IMR-90 (cell line): ENCODE results near the gene OR8B3. TPM values are rescaled to one million over a fixed set of nuclear protein-coding genes. Genes with fewer than 3 reads are reported as not detected.
"Not testable (repeated sequence)": the region's sequence is repeated elsewhere in the genome, so short reads cannot be mapped to it uniquely, and the experiment has no call there.

Experiments used
- ATAC-seq: fragments of 200-7000 bp; cut with Tn5 transposase; 2 replicates; pipeline ENCODE4 v1.9.1; 2020; ENCODE audit warnings: low read depth, mild to moderate bottlenecking, moderate library complexity
- BruUV-seq: library from RNA; stranded (reverse); fragments of 400-500 nt; replicated peaks from 2 replicates; lab custom pipeline; 2021; lab: Mats Ljungman, UMichigan
- CTCF ChIA-PET: fragments of 300-600 bp; formaldehyde crosslinking; extraction: SDS; loops from one replicate; lab custom pipeline; 2021; ENCODE audit warnings: antibody characterized with exemption; lab: Yijun Ruan, JAX
- POLR2A ChIA-PET: fragments of 300-600 bp; sonication (Branson Sonifier 250); formaldehyde crosslinking; loops from one replicate; lab custom pipeline; 2022; ENCODE audit warnings: antibody characterized with exemption; ENCODE audit not compliant: unreplicated experiment; lab: Charles Lee
- DNase-seq: peaks from one replicate; pipeline ENCODE4 v3.0.0; 2013
- H2AFZ ChIP-seq: replicated peaks from 2 replicates; pipeline ENCODE3; 2013; ENCODE audit warnings: low read length, mild to moderate bottlenecking; ENCODE audit not compliant: poor library complexity
- H2AK5ac ChIP-seq: 2 replicates; pipeline ENCODE4 v1.6.1; 2013; ENCODE audit warnings: low read depth, low read length, inconsistent platforms
- H2AK9ac ChIP-seq: replicated peaks from 2 replicates; pipeline ENCODE3; 2013; ENCODE audit warnings: mild to moderate bottlenecking, low read depth, low read length, moderate library complexity; ENCODE audit not compliant: poor library complexity
- H2BK120ac ChIP-seq: 2 replicates; pipeline ENCODE4 v1.6.1; 2013; ENCODE audit warnings: low read depth, low read length, inconsistent platforms
- H2BK15ac ChIP-seq: 3 replicates; pipeline ENCODE4 v1.6.1; 2013; ENCODE audit warnings: low read depth, low read length, inconsistent platforms
- H2BK20ac ChIP-seq: 2 replicates; pipeline ENCODE4 v1.6.1; 2013; ENCODE audit warnings: low read depth, mild to moderate bottlenecking, inconsistent platforms, low read length, moderate library complexity
- H2BK5ac ChIP-seq: 2 replicates; pipeline ENCODE4 v1.6.1; 2013; ENCODE audit warnings: mild to moderate bottlenecking, low read depth, low read length, inconsistent platforms; ENCODE audit not compliant: poor library complexity, severe bottlenecking
- H3K14ac ChIP-seq: replicated peaks from 2 replicates; pipeline ENCODE4 v1.6.1; 2013; ENCODE audit warnings: low read depth, low read length, inconsistent platforms
- H3K18ac ChIP-seq: 2 replicates; pipeline ENCODE4 v1.6.1; 2013; ENCODE audit warnings: low read depth, low read length, control low read depth
- H3K23ac ChIP-seq: 2 replicates; pipeline ENCODE4 v1.6.1; 2013; ENCODE audit warnings: low read depth, low read length, inconsistent platforms
- H3K27ac ChIP-seq: 2 replicates; pipeline ENCODE4 v1.5.1; 2013; ENCODE audit warnings: mild to moderate bottlenecking, control low read depth, low read length; ENCODE audit not compliant: insufficient read depth
- H3K27me3 ChIP-seq: 2 replicates; pipeline ENCODE4 v1.6.1; 2013; ENCODE audit warnings: low read length; ENCODE audit not compliant: control insufficient read depth, insufficient read depth
- H3K36me3 ChIP-seq: 2 replicates; pipeline ENCODE4 v1.6.1; 2013; ENCODE audit warnings: low read length, mixed read lengths; ENCODE audit not compliant: control insufficient read depth, insufficient read depth
- H3K4ac ChIP-seq: 2 replicates; pipeline ENCODE4 v1.6.1; 2013; ENCODE audit warnings: low read depth, low read length, inconsistent platforms
- H3K4me1 ChIP-seq: 2 replicates; pipeline ENCODE4 v1.6.1; 2013; ENCODE audit warnings: low read length, mixed read lengths; ENCODE audit not compliant: control insufficient read depth, insufficient read depth
- H3K4me2 ChIP-seq: 2 replicates; pipeline ENCODE4 v1.6.1; 2013; ENCODE audit warnings: low read depth, mild to moderate bottlenecking, control low read depth, low read length, moderate library complexity
- H3K4me3 ChIP-seq: 2 replicates; pipeline ENCODE4 v1.5.1; 2013; ENCODE audit warnings: low read depth, mild to moderate bottlenecking, control low read depth, low read length, moderate library complexity; ENCODE audit not compliant: insufficient read depth
- H3K56ac ChIP-seq: 2 replicates; pipeline ENCODE4 v1.6.1; 2013; ENCODE audit warnings: low read length, inconsistent platforms; ENCODE audit not compliant: insufficient read depth; ENCODE audit errors: extremely low read depth
- H3K79me1 ChIP-seq, 2 experiments: 2 replicates each; pipeline ENCODE4 v1.6.1; 2013; ENCODE audit warnings: low read length in 2 of 2, inconsistent platforms in 1 of 2, low read depth in 1 of 2
- H3K9ac ChIP-seq: 2 replicates; pipeline ENCODE4 v1.6.1; 2013; ENCODE audit warnings: low read depth, low read length, control low read depth
- H3K9me1 ChIP-seq: 2 replicates; pipeline ENCODE4 v1.6.1; 2013; ENCODE audit warnings: low read length, inconsistent platforms; ENCODE audit not compliant: insufficient read depth
- H3K9me3 ChIP-seq: 2 replicates; pipeline ENCODE4 v1.6.1; 2013; ENCODE audit warnings: low read length; ENCODE audit not compliant: control insufficient read depth, insufficient read depth
- H4K20me1 ChIP-seq: 2 replicates; pipeline ENCODE4 v1.6.1; 2013; ENCODE audit warnings: low read length, inconsistent platforms; ENCODE audit not compliant: insufficient read depth
- H4K5ac ChIP-seq: 2 replicates; pipeline ENCODE4 v1.6.1; 2013; ENCODE audit warnings: mild to moderate bottlenecking, low read depth, low read length, control low read depth
- H4K8ac ChIP-seq, 2 experiments: 2 replicates each; pipeline ENCODE4 v1.6.1; 2013; ENCODE audit warnings: low read depth in 2 of 2, low read length in 2 of 2, control low read depth in 1 of 2, inconsistent platforms in 1 of 2
- H4K91ac ChIP-seq: 2 replicates; pipeline ENCODE4 v1.6.1; 2013; ENCODE audit warnings: low read depth, low read length, inconsistent platforms; ENCODE audit not compliant: insufficient read depth
- BHLHE40 ChIP-seq: fragments of 150-350 bp; IDR thresholded peaks from 2 replicates; pipeline ENCODE4 v1.6.1; 2016; ENCODE audit warnings: mild to moderate bottlenecking, low read depth, low read length
- CEBPB ChIP-seq: IDR thresholded peaks from 2 replicates; pipeline ENCODE4 v1.6.1; 2012; ENCODE audit warnings: low read depth, low read length, improper control_type of control experiment
- MAZ ChIP-seq: IDR thresholded peaks from 2 replicates; pipeline ENCODE4 v1.6.1; 2012; ENCODE audit warnings: low read depth, mild to moderate bottlenecking, low read length, improper control_type of control experiment, moderate library complexity, borderline replicate concordance
- NFE2L2 ChIP-seq: fragments of 150-350 bp; IDR thresholded peaks from 2 replicates; pipeline ENCODE4 v1.6.1; 2016; ENCODE audit warnings: low read depth, mild to moderate bottlenecking, low read length
- POLR2A ChIP-seq: IDR thresholded peaks from 2 replicates; pipeline ENCODE4 v1.6.1; 2012; ENCODE audit warnings: mild to moderate bottlenecking, low read depth, low read length
- RAD21 ChIP-seq: IDR thresholded peaks from 2 replicates; pipeline ENCODE4 v1.6.1; 2012; ENCODE audit warnings: low read length, improper control_type of control experiment
- WGBS, 2 experiments: methylation state at CpG; one replicate each; pipeline versions ENCODE4 v1.1.5 to v1.1.7; 2013; ENCODE audit warnings: missing lambda C conversion rate in 2 of 2; ENCODE audit not compliant: insufficient read length in 1 of 2; ENCODE audit errors: extremely low coverage in 2 of 2; 5-methylcytosine and 5-hydroxymethylcytosine counted together
- dilution Hi-C: fragments of 300-500 bp; cut with HindIII; formaldehyde crosslinking; loops from one replicate; pipeline ENCODE4 v1.14.3; 2018; ENCODE audit warnings: low sequenced_read_pairs; ENCODE audit not compliant: unreplicated experiment
- in situ Hi-C: fragments of 300-500 bp; cut with MboI; formaldehyde crosslinking; loops from 3 replicates; pipeline ENCODE4 v1.14.3; 2019; ENCODE audit warnings: low sequenced_read_pairs, inconsistent platforms, mixed read lengths
- intact Hi-C: fragments of 100-400 bp; cut with micrococcal nuclease; formaldehyde crosslinking; loops from 2 replicates; pipeline ENCODE4 v1.10.0; 2022
- polyA plus RNA-seq, 3 experiments: library from polyadenylated mRNA; depleted of rRNA; stranded (reverse); fragments of >200 nt; gene quantifications; 2 replicates each; pipeline ENCODE4 v1.2.3, GENCODE V29; 2012; ENCODE audit warnings: low replicate concordance in 1 of 3
- total RNA-seq: library from RNA; depleted of rRNA; stranded (reverse); fragments of >200 nt; gene quantifications from 2 replicates; pipeline ENCODE4 v1.2.3, GENCODE V29; 2012
- TF ChIP-seq, protein P1 (sequence below): fragments of 150-350 bp; IDR thresholded peaks from 2 replicates; pipeline ENCODE4 v1.6.1; 2017; ENCODE audit warnings: mild to moderate bottlenecking, antibody characterized with exemption, low read length, low read depth

OR8B3 gene
- total and polyA plus RNA-seq, 2 of the 4 experiments (the other 2 are of a cell fraction) = not detected

DNA sequence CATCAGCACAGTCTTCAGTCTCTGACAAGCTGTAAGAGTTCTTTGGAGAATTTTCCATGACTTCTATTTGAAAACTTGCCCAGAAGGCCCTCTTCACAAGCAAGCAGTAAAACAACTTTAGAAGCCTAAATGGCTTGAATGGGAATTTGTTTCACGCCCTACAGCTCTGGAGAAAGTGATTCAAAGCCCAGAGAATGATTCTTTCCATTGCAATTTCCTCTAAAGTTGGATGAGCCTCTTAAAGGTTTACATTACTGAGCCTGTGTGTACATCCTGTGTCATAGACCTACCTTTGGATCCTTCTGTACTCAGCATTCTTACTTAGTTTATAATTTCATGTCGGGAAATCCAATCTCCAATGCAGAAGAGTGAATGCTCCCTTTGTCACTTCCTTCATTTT is 6.8 kb upstream of the OR8B3 start:
- no peak overlapping the region for H3K9ac ChIP-seq
- no peak overlapping the region for H3K23ac ChIP-seq
- ChIA-PET POLR2A (no interaction called here), CTCF (interaction anchor here (0.6 kb wide), 1 partner anchor 266 kb away, joined by 5 read pairs; no protein-coding TSS in a partner anchor)
- H3K27me3 ChIP-seq = peaks cover 1% of the 10 kb centered on the region; the same call in 1 of the 2 replicates
- H3K4me3 ChIP-seq = no peak overlapping the region
- H3K4me1 ChIP-seq = peaks cover 3% of the 10 kb centered on the region; the same call in 1 of the 2 replicates
- peak overlapping the region; percentile 45; the same call in 1 of the 2 replicates for H2BK120ac ChIP-seq
- H2BK20ac ChIP-seq = peak overlapping the region; percentile 49; the same call in 1 of the 2 replicates
- H3K9me3 ChIP-seq = no peaks in the 10 kb centered on the region
- peak overlapping the region; percentile 46 for H2AFZ ChIP-seq
- H3K56ac ChIP-seq = no peak overlapping the region
- 0% methylated on average over 1 of the region's 2 CpGs; no CpG with 5 or more reads in 1 of the 2 experiments for WGBS, 2 experiments
- H4K91ac ChIP-seq = peak overlapping the region; percentile 3; the same call in 1 of the 2 replicates
- 0 out of 2 replicates have a peak overlapping the region, but pooled peaks have one; percentile 0 for H3K4ac ChIP-seq
- no peaks in the 10 kb centered on the region for H3K36me3 ChIP-seq
- no peaks in the 10 kb centered on the region for H3K79me1 ChIP-seq
- H2BK5ac ChIP-seq = peak overlapping the region; percentile 67
- H2AK9ac ChIP-seq = no peak overlapping the region
- no peak overlapping the region for H3K27ac ChIP-seq
- peak overlapping the region; percentile 11; the same call in 1 of the 2 replicates for H4K5ac ChIP-seq
- in situ Hi-C loops (loop anchor here (25.0 kb wide), 1 partner anchor 407 kb away; the partner anchor contains the start of gene MSANTD2), dilution Hi-C loops (no loop called here), intact Hi-C loops (loop anchor here (10.0 kb wide), 1 partner anchor 459 kb away; the partner anchor contains the start of gene ROBO3)
- BruUV-seq = no TSS peak
- no peak overlapping the region for H2AK5ac ChIP-seq
- peak; percentile 62 for DNase-seq
- H3K9me1 ChIP-seq = no peaks in the 10 kb centered on the region
- ATAC-seq = peak; percentile 63
- peak overlapping the region; percentile 33; the same call in 1 of the 2 replicates for H3K4me2 ChIP-seq
- peak overlapping the region; percentile 21; the same call in 1 of the 3 replicates for H2BK15ac ChIP-seq
- TF ChIP-seq POLR2A = no peak
- TF ChIP-seq, protein P1, sequence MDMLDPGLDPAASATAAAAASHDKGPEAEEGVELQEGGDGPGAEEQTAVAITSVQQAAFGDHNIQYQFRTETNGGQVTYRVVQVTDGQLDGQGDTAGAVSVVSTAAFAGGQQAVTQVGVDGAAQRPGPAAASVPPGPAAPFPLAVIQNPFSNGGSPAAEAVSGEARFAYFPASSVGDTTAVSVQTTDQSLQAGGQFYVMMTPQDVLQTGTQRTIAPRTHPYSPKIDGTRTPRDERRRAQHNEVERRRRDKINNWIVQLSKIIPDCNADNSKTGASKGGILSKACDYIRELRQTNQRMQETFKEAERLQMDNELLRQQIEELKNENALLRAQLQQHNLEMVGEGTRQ = no peak
- no peak for TF ChIP-seq MAZ
- no peak for TF ChIP-seq NFE2L2
- no peak for TF ChIP-seq RAD21
- no peak for TF ChIP-seq BHLHE40
- TF ChIP-seq CEBPB = no peak
- H4K20me1 ChIP-seq = no peaks in the 10 kb centered on the region
- H3K14ac ChIP-seq = 0 out of 2 replicates have a peak overlapping the region, but pooled peaks have one; percentile 27
- H4K8ac ChIP-seq = 0 out of 4 replicates have a peak overlapping the region, but pooled peaks of 1 of the 2 experiments have one; percentile 18
- H3K18ac ChIP-seq = no peak overlapping the region

DNA sequence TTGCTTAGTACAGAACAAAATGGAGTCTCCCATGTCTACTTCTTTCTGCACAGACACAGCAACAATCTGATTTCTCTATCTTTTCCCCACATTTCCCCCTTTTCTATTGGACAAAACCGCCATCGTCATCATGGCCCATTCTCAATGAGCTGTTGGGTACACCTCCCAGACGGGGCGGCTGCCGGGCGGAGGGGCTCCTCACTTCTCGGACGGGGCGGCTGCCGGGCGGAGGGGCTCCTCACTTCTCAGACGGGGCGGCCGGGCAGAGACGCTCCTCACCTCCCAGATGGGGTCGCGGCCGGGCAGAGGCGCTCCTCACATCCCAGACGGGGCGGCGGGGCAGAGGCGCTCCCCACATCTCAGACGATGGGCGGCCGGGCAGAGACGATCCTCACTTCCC is 4.4 kb upstream of the OR8B3 start:
- not testable (repeated sequence) for BruUV-seq

More for the DNA sequence above, 4.4 kb upstream of the OR8B3 start:
- H2AK9ac ChIP-seq, H4K8ac ChIP-seq, DNase-seq, H2AK5ac ChIP-seq, H2BK5ac ChIP-seq, H4K20me1 ChIP-seq, POLR2A ChIA-PET, ATAC-seq, H3K4me1 ChIP-seq, H3K36me3 ChIP-seq, H3K14ac ChIP-seq, H4K91ac ChIP-seq, H3K9ac ChIP-seq, H3K79me1 ChIP-seq, H3K9me3 ChIP-seq, H3K4me2 ChIP-seq, H2AFZ ChIP-seq, H3K27me3 ChIP-seq, H3K4me3 ChIP-seq, H3K18ac ChIP-seq, H2BK20ac ChIP-seq, H3K23ac ChIP-seq, H3K4ac ChIP-seq, H2BK15ac ChIP-seq, H3K56ac ChIP-seq, H2BK120ac ChIP-seq, H3K27ac ChIP-seq, H3K9me1 ChIP-seq, dilution Hi-C loops, H4K5ac ChIP-seq: not testable (repeated sequence)
- CTCF ChIA-PET = interaction anchor here (0.8 to 1.5 kb wide), 3 partner anchors 11 to 198 kb away, joined by 3 to 10 read pairs (median 4); no protein-coding TSS in a partner anchor
- intact Hi-C loops = loop anchor here (5.0 to 10.0 kb wide), 3 partner anchors 116 to 462 kb away; partner anchors contain the start of gene ROBO3
- in situ Hi-C loops = loop anchor here (25.0 kb wide), 1 partner anchor 409 kb away; the partner anchor contains the start of gene MSANTD2
- 100% methylated on average over 5 of the region's 27 CpGs; no CpG with 5 or more reads in 1 of the 2 experiments for WGBS, 2 experiments
